GM18907 (cell line): ENCODE data around the gene FAM13B.
"Not testable (repeated sequence)": the region's sequence is repeated elsewhere in the genome, so short reads cannot be mapped to it uniquely, and the experiment has no call there.

Source experiments
- ATAC-seq: cut with Tn5 transposase; IDR thresholded peaks from one replicate; pipeline ENCODE4 v1.9.1; 2021; ENCODE audit warnings: mild to moderate bottlenecking, moderate library complexity; ENCODE audit not compliant: unreplicated experiment

FAM13B gene

DNA sequence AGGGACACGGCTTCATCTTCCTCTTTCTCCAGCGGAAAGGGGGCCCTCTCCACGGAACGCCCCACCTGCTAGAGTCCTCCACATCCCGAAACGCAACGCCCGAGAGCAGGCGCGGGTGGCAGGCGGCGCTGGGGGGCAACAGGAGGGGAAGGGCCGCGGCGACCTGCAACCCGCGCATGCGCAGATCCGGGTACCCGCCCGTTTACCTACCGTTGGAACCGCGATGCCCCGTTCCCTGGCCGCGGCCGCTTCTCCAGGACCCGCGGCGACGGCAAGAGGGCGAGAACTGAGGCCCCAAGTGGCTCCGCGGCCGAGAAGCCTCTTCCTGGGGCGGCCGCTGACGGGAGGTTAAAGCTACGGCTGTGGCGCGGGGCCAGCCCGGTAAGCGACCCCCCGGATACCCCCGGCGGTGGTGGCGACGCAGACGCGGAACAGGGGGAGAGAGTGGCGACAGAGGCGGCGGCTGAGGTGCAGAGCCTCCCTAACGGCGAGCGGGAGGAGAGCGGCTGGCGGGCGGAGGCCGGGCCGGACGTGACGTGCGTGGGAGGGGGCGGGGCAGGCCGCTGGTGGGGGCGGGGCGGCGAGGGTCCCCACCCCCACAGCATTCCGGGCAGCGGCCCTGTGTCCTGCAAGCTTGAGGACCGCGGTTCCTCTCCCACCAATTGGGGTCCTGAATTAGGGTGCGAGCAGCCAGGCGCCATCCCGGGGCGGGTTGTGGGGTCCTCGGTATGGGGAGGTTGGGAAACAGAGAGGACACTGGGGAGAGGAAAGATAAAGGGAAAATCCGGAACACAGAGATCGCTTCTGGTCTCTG is at the start of gene FAM13B:
Gene FAM13B, minus strand, starts transcription at position 508 of the 814 bp plus-strand sequence. CDS start 13,968 bp downstream, outside the sequence.
- ATAC-seq: peak; percentile 63

DNA sequence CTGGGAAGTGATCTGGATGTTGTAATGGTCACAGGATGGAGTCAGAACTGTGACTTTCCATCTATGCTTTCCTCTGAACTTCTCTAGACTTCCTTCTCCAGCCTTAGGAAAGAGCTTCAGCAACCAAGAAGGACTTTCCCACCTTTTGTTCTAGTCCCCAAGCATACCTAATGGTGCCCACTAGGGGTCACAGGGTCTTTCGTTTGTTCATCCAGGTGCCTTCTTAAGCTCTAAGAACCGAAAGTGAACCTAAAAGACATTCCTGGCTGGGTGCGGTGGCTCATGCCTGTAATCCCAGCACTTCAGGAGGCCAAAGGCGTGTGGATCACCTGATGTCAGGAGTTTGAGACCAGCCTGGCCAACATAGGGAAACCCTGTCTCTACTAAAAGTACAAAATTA is 49.2 kb upstream of the FAM13B start:
- ATAC-seq: no peak

DNA sequence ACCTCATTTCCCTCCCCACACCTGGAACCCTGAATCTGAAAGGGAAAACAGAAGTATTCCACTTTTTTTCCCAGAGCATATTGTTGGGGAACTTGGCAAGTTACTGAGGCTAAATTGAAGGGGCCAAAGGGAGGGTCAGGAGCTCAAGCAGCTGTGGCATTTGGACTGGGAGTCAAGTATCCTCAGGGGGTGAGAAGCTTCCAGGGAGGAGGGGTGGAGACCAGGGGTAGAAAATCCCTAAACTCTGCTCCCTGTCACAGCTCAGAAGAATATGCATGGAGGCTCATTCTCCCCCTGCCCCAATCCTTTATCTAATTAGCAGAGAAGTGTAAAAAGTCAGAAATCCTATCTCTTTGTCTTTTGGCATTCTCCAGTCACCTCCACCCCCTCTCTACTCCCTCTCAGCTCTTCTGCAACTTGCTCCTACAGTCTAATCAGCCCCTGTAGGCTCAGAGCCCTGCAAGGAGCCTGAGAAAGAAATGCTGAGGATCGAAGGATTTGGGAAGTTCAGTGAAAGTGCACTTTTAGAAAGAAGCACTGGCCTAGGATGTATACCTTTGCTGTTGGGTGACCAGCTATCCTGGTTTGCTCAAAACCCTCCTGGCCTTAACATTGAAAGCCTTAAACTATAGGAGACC is 45.2 kb upstream of the FAM13B start:
- no peak for ATAC-seq

DNA sequence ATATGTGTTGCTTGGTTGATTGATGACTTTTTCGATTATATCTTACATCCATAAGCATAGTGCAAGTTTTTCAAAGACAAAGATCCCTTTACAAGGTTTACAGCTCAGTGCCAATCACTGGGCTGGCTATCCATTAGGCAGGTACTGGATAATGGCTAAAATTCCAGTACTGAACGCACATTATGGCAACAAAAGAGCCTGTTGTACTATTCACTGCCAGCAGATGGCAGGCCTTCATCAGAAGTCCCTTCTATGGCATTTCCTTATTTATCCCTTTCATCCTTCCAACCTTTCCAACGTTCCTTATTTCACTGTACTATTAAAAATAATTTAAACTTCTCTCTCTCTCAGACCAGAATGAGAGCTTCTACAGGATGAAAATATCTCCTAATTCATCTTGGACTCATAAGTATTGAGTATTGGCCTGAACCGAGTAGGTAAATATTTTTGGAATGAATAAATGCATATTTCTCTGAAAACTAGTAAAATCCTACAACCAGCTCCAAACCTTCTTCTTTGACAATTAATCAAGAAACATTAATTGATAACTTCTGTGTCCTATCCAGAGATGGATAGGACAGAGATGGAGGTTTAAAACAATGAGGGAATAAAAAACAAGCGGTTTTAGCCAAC is 44.3 kb upstream of the FAM13B start:
- no peak for ATAC-seq

DNA sequence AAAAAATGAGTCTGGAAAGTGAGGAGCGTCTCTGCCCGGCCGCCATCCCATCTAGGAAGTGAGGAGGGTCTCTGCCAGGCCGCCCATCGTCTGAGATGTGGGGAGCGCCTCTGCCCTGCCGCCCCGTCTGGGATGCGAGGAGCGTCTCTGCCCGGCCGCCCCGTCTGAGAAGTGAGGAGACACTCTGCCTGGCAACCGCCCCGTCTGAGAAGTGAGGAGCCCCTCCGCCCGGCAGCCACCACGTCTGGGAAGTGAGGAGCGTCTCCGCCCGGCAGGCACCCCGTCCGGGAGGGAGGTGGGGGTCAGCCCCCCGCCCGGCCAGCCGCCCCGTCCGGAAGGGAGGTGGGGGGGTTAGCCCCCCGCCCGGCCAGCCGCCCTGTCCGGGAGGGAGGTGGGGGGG is 37.1 kb upstream of the FAM13B start:
- not testable (repeated sequence) for ATAC-seq

DNA sequence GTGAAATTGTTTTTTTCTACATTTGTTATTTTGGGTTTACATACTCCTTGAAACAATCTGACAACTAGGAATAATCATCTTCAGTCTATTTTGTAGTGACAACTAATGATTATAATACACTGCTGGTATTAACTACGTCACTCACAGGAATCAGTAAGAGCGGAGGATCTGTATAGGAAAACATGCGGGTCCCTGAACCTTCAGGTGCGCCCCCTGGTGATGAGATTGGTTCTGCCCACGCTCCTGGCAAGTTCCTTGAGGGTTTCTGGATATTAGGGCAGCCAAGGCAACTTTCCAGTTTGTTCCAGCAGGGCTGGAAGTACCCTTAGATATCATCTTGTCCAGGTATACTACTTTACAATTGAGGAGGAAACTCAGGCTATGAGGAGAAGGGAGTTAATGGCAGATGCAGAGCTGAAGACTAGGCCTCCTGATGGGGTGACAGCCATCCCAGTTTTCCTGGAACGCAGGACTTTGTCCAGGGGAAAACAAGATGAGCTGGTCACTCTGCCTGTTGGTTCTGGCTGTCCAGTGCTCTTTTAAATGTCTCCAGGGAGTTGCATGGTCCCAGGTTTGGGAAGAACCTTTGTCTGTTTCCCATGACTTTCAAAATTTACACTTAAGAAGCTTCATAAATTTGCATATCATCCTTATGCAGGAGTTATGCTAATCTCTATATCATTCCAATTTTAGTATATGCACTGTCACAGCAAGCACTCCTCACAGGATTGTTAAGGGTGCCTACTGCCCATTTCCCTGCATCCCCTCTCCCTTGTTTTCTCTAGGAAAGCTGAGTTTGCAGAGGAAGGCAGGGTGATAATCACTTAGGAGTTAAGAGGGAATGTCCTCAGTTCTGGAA is 36.1 kb upstream of the FAM13B start:
- peak; percentile 60 for ATAC-seq

DNA sequence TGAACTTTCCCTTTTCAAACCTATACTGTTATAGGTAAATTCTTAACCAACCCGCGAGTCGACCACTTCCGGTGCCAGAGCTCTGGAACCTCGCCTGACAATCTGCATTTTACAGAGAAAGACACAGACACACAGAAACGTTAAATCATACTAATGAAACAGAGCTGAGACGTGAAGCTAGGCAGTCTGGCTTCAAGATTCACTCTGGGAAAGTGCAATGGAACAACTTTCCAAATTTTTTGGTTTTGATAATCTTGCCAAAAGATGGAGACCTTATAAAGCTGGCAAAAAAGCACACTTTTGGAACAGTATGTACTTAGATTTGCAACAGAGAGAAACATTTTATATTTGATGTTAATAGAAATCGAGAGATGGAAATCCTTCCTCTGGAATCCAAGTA is 35.1 kb upstream of the FAM13B start:
- ATAC-seq: no peak

DNA sequence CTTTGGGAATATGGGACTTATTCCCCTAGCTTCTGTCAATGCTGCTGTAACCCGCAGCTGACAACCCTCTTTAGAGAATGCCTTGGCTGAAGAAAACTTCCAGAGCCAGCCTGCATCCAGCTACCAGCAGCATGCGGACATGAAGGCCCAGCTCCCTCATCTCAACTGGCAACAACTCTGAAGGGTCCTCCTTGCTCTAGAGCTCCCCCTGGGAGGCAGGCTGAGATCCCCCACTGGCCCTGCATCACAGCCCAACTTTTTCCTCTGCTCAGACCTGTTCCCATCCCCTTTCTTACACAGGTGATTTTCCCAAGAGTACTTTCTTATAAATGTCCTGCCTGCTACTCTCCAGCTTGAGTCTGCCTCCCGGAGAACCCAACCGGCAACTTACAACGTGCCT is 32.2 kb upstream of the FAM13B start:
- no peak for ATAC-seq

DNA sequence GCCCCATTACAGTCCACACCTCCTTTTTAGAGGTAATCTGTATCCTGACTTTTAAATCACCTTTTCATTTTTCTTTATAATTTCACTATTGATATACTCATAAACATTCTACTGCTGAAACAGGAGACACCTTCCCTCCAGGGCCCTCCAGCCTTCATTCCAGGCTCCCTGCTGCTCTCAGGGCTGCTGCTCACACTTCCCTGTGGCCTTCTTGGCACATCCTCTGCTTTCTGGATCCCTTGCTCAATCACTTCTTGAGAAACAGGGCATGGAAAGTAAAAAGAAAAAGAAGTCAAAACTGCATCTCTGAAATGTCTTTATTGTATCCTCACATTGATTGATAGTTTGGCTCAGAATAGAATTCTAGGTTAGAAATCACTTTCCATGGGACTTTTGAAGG is 31.6 kb upstream of the FAM13B start:
- ATAC-seq: no peak

DNA sequence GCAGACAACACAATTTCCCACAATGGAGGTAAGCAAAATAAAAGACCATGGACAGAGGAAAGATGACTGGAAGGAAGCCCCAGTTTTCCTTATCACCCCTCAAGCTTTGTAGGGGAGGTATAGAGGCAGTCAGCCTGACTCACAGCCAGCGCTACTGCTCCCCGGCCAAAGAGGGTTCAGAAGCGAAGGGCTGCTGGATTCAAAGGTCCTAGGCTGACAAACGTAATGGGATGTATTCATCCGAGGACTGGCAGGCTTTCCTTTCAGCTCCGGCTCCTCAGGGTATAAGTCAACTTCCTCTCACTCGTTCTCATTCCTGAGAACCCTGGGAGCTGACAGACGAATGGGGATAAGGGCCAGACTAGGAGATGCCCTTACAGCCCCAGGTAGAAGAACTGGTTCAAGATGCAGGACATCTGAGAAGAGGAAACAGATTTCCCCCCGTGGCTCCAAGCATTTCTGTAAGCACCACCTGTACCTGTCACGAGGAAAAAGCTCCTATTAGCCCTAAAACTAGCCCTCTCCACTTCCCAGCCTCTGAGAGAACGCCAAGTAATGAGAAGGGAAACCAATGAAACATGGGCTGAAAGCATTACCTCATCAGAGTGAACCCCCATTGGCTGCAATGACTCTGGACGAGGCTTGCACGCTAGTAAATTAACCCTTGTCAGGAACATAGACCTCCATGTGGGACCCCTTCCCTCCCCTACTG is 22.1 kb upstream of the FAM13B start:
- ATAC-seq: no peak

DNA sequence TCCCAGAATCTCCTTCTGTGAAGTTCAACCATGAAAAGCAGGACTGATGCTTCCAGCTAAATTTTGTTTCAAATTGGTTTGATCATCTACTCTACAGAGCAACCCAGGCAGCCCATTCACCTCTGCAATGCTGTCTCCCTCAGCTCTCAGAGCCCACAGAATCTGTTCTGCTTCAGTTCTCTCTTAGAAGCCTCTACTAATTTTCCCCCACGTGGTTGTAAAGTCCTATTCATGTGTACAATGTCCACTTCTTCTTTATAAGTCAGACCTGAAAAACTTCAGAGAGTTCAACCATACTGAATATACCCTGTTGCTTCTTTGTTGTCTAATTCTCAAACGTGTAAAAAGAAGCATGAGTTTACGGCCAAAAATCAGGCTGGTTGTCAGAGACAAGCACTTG is 21.3 kb upstream of the FAM13B start:
- ATAC-seq: no peak

DNA sequence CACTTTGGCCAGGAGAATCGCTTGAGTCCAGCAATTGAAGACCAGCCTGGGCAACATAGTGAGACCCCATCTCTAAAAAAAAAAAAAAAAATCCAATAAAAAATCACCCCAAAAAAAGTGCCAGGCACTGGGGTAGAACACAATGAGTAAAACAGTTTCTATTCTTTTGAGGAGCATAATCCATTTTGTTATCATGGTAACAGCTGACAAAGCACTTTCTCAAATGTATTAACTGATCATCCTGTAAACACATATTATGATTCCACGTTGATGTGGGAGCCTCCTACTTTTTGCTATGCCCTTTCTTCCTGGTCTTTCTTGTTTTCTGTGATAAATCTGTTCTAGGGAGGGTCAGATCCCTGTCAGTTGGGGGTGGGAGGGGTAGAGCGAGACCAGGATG is 20.7 kb upstream of the FAM13B start:
- ATAC-seq: no peak

DNA sequence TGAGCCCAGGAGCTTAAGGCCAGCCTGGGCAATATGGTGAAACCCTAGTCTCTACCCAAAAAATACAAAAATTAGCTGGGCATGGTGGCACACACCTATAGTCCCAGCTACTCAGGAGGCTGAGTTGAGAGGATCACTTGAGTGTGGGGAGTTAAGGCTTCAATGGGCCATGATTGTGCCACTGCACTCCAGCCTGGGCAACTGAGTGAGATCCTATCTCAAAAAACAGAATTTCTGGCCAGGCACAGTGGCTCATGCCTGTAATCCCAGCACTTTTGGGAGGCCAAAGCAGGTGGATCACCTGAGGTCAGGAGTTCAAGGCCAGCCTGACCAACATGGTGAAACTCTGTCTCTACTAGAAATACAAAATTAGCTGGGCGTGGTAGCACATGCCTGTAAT is 19.8 kb upstream of the FAM13B start:
- ATAC-seq: not testable (repeated sequence)

DNA sequence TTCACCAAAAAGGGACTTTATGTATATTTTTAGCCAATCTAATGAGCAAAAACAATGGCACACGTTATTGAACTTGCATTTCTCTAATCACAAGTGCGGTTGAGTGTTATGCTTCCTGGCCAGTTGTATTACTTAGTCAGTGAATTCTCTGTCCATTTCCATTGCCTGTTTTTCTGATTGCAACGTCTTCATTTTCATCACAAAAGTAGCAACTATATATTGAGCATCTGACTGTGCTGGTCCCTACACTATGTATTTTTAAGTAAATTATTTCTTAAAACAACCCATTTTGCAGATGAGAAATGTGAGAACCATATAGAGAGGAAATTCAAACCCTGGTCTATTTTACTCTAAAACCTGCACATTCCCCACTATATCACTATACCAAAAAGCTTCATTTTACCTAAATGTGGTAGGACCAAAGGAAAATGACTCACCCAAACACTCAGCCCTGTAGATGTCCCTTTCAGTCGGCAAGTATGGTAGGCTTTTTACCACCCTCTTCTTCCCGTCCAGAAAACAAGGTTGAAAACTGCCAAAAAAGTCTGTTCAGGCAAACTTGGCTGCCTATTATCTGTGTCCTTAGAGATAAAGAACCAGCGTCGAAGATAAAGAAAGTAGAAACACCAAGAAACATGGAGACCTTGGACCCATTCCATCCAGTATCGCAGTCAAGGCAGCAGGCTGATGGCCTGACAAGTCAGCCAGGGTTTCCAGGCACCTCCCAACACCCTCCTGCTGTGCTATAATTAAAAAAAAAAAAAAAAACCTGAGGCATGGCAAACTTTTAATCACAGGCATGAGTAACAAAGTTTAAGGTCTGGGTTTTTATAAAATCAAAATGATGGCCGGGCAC is 18.8 kb upstream of the FAM13B start:
- no peak for ATAC-seq

DNA sequence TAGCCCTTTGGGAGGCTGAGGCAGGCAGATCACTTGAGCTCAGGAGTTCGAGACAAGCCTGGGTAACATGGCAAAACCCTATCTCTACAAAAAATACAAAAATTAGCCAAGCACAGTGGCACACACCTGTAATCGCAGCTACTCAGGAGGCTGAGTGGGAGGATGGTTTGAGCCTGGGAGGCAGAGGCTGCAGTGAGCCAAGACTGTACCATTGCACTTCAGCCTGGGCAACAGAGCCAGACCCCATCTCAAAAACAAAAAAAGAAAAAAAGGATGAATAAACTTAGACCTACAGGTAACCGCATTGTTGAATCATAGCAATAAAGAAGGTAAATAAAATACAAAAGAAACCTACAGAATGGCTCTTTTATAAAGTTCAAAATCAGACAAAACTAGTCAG is 12.4 kb upstream of the FAM13B start:
- not testable (repeated sequence) for ATAC-seq

DNA sequence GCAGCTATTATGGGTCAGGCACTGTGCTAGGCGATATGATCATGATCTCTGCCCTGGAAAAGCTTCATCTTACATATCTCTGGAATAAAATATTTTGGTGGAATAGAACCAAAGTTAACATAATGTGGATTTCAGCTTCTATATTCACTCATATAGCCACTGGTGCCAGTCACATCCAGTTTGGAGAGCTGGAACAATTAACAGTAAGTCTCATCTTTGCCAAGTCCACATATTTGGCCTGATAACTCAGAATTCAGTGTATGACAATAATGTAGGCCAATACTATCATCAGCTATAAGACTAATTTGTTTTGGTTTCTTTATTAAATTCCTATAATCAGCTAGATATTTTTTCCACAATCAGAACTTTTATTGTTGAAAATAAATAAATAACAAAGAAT is 5.9 kb upstream of the FAM13B start:
- no peak for ATAC-seq

DNA sequence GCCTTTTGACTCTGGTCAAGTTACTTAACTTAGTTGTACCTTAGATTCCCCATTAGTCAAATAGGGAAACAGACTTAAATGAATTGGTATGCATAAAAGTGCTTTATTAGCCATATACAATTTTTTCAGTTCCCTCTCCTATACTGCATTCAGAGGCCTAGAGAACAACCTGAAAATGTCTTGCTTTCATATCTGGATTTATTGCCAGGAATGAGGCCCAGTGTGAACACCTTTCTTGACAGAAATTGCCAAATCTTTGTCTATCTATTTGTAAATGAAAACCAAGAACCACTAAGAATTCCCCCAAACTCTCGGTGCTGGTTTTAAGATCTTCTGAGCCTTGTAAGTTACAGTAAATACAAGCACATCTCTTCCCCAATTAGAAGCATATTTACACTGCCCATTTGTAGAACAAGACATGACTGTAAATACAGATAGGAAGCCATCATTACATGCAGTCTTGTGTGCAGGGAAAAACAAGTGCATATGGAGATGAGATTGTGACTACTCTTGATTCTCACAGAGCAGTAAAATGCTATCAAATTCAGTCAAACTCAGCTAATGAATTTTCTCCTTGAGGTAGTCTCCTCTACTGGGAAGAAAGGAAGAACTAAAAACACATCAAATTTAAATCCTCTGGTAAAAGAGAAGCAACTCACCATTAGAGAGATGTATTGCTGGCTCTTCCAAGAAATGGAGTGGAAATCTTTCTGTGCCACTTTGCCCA is 5.2 kb upstream of the FAM13B start:
- no peak for ATAC-seq

DNA sequence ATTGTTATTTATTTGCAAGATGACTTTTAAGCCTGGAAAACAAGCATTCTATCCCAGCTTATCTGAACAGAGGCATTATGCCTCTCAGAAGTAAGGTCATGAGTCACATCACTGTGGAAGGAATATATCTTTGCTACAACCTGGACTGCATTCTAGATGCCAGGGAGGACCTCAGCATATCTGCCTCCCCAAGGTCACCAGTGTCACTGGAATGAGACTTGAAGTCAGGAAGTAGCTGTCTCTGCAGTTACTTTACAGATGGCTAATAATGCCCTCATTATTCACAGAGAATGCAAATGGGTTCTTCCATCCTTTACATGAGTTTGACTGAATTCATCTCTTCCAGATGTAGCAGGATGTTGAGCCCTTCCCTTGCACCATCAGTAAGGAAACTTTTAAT is 4.4 kb upstream of the FAM13B start:
- ATAC-seq: no peak
